SK-N-SH treated with all-trans-retinoic acid at 6 μM for 48 hours (cell line): ENCODE results near the gene SLC2A14.
"Not testable (repeated sequence)": the region's sequence is repeated elsewhere in the genome, so short reads cannot be mapped to it uniquely, and the experiment has no call there.

Experiments
- ATAC-seq: fragments of 200-7000 bp; cut with Tn5 transposase; 3 replicates; pipeline ENCODE4 v1.9.1; 2020; ENCODE audit warnings: mild to moderate bottlenecking, moderate library complexity
- ARNTL ChIP-seq: fragments of 450-650 bp; formaldehyde crosslinking; IDR thresholded peaks from 2 replicates; pipeline ENCODE4 v1.5.0; 2020; ENCODE audit warnings: low read depth, mild to moderate bottlenecking, moderate library complexity, borderline replicate concordance
- CREB5 ChIP-seq: fragments of 250-450 bp; sonication (Bioruptor Pico); IDR thresholded peaks from 2 replicates; pipeline ENCODE4 v1.5.1; 2020; ENCODE audit warnings: low read depth, mild to moderate bottlenecking, moderate library complexity
- CSDC2 ChIP-seq: fragments of 250-450 bp; sonication (Bioruptor Pico); IDR thresholded peaks from 2 replicates; pipeline ENCODE4 v1.5.0; 2020; ENCODE audit warnings: mild to moderate bottlenecking, moderate library complexity
- CSRNP3 ChIP-seq: fragments of 250-450 bp; sonication (Bioruptor Pico); IDR thresholded peaks from 2 replicates; pipeline ENCODE4 v1.5.1; 2021; ENCODE audit warnings: mild to moderate bottlenecking, moderate library complexity
- ESRRG ChIP-seq: fragments of 250-450 bp; sonication (Bioruptor Pico); IDR thresholded peaks from 2 replicates; pipeline ENCODE4 v1.6.1; 2021; ENCODE audit warnings: mild to moderate bottlenecking
- GLIS3 ChIP-seq: fragments of 250-450 bp; sonication (Bioruptor Pico); IDR thresholded peaks from 2 replicates; pipeline ENCODE4 v1.5.0; 2020; ENCODE audit warnings: mild to moderate bottlenecking, moderate library complexity
- ISL1 ChIP-seq: fragments of 250-450 bp; sonication (Bioruptor Pico); IDR thresholded peaks from 2 replicates; pipeline ENCODE4 v2.1.2; 2022; ENCODE audit warnings: mild to moderate bottlenecking, moderate library complexity
- OSR1 ChIP-seq: fragments of 250-450 bp; sonication (Bioruptor Pico); IDR thresholded peaks from 2 replicates; pipeline ENCODE4 v1.8.0; 2022; ENCODE audit warnings: moderate library complexity, mild to moderate bottlenecking, inconsistent platforms
- PATZ1 ChIP-seq: fragments of 250-450 bp; sonication (Bioruptor Pico); IDR thresholded peaks from 2 replicates; pipeline ENCODE4 v1.8.0; 2020; ENCODE audit warnings: mild to moderate bottlenecking, moderate library complexity, borderline replicate concordance
- SNAI2 ChIP-seq: fragments of 250-450 bp; sonication (Bioruptor Pico); IDR thresholded peaks from 2 replicates; pipeline ENCODE4 v1.5.0; 2020; ENCODE audit warnings: mild to moderate bottlenecking, moderate library complexity
- TCF4 ChIP-seq: fragments of 250-450 bp; sonication (Bioruptor Pico); IDR thresholded peaks from 2 replicates; pipeline ENCODE4 v1.8.0; 2021; ENCODE audit warnings: mild to moderate bottlenecking, moderate library complexity, borderline replicate concordance
- ZC3H10 ChIP-seq: fragments of 250-450 bp; sonication (Bioruptor Pico); IDR thresholded peaks from 2 replicates; pipeline ENCODE4 v1.5.1; 2021; ENCODE audit warnings: mild to moderate bottlenecking, moderate library complexity
- ZFP3 ChIP-seq: fragments of 250-450 bp; sonication (Bioruptor Pico); IDR thresholded peaks from 2 replicates; pipeline ENCODE4 v1.5.0; 2020; ENCODE audit warnings: mild to moderate bottlenecking, moderate library complexity
- ZFP30 ChIP-seq: fragments of 450-650 bp; formaldehyde crosslinking; IDR thresholded peaks from 2 replicates; pipeline ENCODE4 v1.5.0; 2022; ENCODE audit warnings: mild to moderate bottlenecking, moderate library complexity
- ZNF8 ChIP-seq: fragments of 450-650 bp; formaldehyde crosslinking; IDR thresholded peaks from 2 replicates; pipeline ENCODE4 v1.5.0; 2020; ENCODE audit warnings: mild to moderate bottlenecking, moderate library complexity
- TF ChIP-seq, protein P1 (sequence below): fragments of 250-450 bp; sonication (Bioruptor Pico); IDR thresholded peaks from 2 replicates; pipeline ENCODE4 v1.8.0; 2021; ENCODE audit warnings: low read depth, mild to moderate bottlenecking, moderate library complexity, borderline replicate concordance
- TF ChIP-seq, protein P2 (sequence below): fragments of 250-450 bp; sonication (Bioruptor Pico); IDR thresholded peaks from 2 replicates; pipeline ENCODE4 v1.5.0; 2020; ENCODE audit warnings: mild to moderate bottlenecking, moderate library complexity

Gene SLC2A14

DNA sequence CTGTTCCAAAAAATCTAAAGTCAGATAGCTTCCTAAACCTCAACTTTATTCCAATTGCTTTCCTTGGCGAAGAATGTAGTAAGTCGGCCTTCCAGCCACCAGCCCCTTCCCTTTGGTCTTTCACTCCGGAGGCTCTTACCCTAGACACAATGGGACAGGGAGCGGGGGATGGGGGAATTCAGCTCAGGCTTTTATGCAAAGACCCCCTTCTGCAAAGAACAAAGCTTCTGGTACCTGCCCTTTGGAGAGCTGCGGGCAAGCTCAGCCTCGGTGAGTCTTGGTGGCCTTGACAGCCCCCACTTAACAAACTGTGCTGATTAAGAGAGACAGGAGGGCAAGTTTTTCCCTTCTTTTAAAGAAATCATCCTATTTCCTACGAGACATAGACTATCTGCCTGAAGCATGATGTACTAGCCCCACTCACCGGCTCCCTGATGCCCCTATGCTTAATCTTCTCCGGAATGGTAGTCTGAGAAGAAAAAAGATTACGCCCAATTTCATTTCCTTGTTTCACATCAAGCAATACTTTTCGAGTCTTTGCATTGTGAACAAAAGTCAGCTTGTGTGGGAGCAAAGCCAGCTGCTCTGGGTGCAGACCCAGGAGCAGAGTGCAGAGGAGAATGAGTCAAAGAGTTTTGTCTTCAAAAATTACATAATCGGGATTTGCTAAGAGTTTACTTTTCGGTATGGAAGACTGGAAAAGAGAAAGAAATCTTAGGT lies 85.0 kb downstream of the SLC2A14 start:
- TF ChIP-seq CSRNP3, result no peak
- no peak for TF ChIP-seq GLIS3
- no peak for TF ChIP-seq ZFP30
- TF ChIP-seq SNAI2 (CRISPR knock-in tag), result no peak
- no peak for ATAC-seq

DNA sequence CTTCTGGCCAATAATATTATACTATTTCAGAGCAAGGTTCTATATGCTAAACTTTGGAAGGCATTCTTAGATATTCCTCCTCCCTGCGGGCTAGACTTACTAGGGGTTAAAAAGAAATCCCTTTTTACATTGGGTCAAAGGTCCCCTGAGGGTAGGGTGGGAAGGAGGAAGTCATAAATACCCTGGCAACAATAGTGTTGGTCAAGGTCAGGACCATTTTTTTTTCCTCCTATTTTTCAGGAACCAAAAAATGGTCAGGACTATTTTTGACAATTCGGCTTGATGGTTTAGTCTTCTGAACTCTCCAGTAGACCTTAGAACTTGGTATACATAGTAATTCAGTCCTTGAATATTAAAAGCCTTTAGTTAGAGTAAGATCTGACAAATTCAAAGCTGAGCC lies 88.0 kb downstream of the SLC2A14 start:
- TF ChIP-seq, protein P1, sequence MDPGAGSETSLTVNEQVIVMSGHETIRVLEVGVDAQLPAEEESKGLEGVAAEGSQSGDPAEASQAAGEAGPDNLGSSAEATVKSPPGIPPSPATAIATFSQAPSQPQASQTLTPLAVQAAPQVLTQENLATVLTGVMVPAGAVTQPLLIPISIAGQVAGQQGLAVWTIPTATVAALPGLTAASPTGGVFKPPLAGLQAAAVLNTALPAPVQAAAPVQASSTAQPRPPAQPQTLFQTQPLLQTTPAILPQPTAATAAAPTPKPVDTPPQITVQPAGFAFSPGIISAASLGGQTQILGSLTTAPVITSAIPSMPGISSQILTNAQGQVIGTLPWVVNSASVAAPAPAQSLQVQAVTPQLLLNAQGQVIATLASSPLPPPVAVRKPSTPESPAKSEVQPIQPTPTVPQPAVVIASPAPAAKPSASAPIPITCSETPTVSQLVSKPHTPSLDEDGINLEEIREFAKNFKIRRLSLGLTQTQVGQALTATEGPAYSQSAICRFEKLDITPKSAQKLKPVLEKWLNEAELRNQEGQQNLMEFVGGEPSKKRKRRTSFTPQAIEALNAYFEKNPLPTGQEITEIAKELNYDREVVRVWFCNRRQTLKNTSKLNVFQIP (CRISPR knock-in tag), result no peak
- TF ChIP-seq ZNF8 (CRISPR knock-in tag) (no peak), ISL1 (no peak), ZC3H10 (CRISPR knock-in tag) (no peak), CREB5 (CRISPR knock-in tag) (no peak), ARNTL (CRISPR knock-in tag) (no peak), GLIS3 (no peak), SNAI2 (CRISPR knock-in tag) (no peak), CSRNP3 (no peak)
- TF ChIP-seq, protein P2, sequence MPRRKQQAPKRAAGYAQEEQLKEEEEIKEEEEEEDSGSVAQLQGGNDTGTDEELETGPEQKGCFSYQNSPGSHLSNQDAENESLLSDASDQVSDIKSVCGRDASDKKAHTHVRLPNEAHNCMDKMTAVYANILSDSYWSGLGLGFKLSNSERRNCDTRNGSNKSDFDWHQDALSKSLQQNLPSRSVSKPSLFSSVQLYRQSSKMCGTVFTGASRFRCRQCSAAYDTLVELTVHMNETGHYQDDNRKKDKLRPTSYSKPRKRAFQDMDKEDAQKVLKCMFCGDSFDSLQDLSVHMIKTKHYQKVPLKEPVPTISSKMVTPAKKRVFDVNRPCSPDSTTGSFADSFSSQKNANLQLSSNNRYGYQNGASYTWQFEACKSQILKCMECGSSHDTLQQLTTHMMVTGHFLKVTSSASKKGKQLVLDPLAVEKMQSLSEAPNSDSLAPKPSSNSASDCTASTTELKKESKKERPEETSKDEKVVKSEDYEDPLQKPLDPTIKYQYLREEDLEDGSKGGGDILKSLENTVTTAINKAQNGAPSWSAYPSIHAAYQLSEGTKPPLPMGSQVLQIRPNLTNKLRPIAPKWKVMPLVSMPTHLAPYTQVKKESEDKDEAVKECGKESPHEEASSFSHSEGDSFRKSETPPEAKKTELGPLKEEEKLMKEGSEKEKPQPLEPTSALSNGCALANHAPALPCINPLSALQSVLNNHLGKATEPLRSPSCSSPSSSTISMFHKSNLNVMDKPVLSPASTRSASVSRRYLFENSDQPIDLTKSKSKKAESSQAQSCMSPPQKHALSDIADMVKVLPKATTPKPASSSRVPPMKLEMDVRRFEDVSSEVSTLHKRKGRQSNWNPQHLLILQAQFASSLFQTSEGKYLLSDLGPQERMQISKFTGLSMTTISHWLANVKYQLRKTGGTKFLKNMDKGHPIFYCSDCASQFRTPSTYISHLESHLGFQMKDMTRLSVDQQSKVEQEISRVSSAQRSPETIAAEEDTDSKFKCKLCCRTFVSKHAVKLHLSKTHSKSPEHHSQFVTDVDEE (CRISPR knock-in tag), result no peak
- no peak for ATAC-seq

DNA sequence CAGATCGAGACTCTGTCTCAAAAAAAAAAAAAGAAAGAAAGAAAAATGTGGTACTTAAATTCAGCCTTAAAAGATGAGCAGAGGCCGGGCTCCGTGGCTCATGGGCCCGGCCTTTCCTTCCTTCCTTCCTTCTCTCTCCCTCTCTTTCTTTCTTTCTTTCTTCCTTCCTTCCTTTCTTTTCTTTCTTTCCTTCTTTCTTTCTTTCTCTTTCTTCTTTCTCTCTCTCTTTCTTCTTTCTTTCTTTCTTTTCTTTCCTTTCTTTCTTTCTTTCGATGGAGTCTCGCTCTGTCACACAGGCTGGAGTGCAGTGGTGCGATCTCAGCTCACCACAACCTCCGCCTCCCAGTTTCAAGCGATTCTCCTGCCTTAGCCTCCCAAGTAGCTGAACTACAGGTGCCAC lies 89.3 kb downstream of the SLC2A14 start:
- not testable (repeated sequence) for ATAC-seq

DNA sequence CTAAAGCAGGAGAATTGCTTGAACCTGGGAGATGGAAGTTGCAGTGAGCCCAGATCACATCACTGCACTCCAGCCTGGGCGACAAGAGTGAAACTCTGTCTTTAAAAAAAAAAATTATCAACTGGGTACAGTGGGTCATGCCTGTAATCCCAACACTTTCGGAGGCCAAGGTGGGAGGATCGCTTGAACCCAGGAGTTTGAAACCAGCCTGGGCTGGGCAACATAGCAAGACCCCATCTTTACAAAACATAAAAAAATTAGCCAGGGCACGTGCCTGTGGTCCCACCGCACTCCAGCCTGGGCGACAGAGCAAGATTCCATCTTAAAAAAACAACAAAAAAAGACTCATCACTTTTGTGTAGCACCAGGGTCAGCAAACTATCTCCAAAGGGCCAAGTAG lies 90.7 kb downstream of the SLC2A14 start:
- ATAC-seq, result no peak
- TF ChIP-seq ZFP3 (CRISPR knock-in tag), result no peak
- no peak for TF ChIP-seq ESRRG (CRISPR knock-in tag)
- no peak for TF ChIP-seq SNAI2 (CRISPR knock-in tag)
- no peak for TF ChIP-seq OSR1
- TF ChIP-seq CSDC2 (CRISPR knock-in tag), result no peak
- TF ChIP-seq, protein P1 (CRISPR knock-in tag), result no peak
- no peak for TF ChIP-seq PATZ1 (CRISPR knock-in tag)
- no peak for TF ChIP-seq CREB5 (CRISPR knock-in tag)
- no peak for TF ChIP-seq ARNTL (CRISPR knock-in tag)
- TF ChIP-seq TCF4, result no peak
- no peak for TF ChIP-seq ZNF8 (CRISPR knock-in tag)
